Stimulated activated CD4-positive, alpha-beta T cell treated with anti-CD3 and anti-CD28 coated beads, Interleukin-2, amount 100 ng/mL, for 4 hours (primary cell): ENCODE measurements around the gene MOB3A.
A peak's percentile ranks its signal among the peaks of the same experiment; 100 is the strongest.
"Not testable (repeated sequence)": the region's sequence is repeated elsewhere in the genome, so short reads cannot be mapped to it uniquely, and the experiment has no call there.

Experiments used
- DNase-seq: peaks from one replicate; pipeline ENCODE4 v3.0.0-alpha.2; 2020; ENCODE audit warnings: low read depth

The MOB3A gene

GRCh38 chr19:2096034-2096479 is at the start of gene MOB3A:
MOB3A (minus strand) TSS chr19:2096326; CDS start chr19:2078560, 17,766 bp downstream.
- peak; percentile 79 for DNase-seq

- DNase-seq = no peak
Measured at GRCh38 chr19:2145831-2146241, 49.7 kb upstream of the MOB3A start.

- DNase-seq = no peak
Measured at GRCh38 chr19:2144190-2144589, 48.1 kb upstream of the MOB3A start.

- DNase-seq = no peak
Measured at GRCh38 chr19:2142173-2142829, 46.2 kb upstream of the MOB3A start.

GRCh38 chr19:2140138-2140569 is 44.0 kb upstream of the MOB3A start:
- no peak for DNase-seq

- DNase-seq = no peak
Measured at GRCh38 chr19:2139385-2140137, 43.4 kb upstream of the MOB3A start.

GRCh38 chr19:2138061-2138728 is 42.1 kb upstream of the MOB3A start:
- DNase-seq = no peak

GRCh38 chr19:2136796-2137195 is 40.7 kb upstream of the MOB3A start:
- DNase-seq = no peak

- DNase-seq = no peak
Measured at GRCh38 chr19:2135474-2136402, 39.6 kb upstream of the MOB3A start.

- DNase-seq = no peak
Measured at GRCh38 chr19:2132731-2133490, 36.8 kb upstream of the MOB3A start.

GRCh38 chr19:2132191-2132590 is 36.1 kb upstream of the MOB3A start:
- DNase-seq = no peak

GRCh38 chr19:2131012-2131975 is 35.2 kb upstream of the MOB3A start:
- DNase-seq = not testable (repeated sequence)

GRCh38 chr19:2129892-2130770 is 34.0 kb upstream of the MOB3A start:
- DNase-seq = no peak

GRCh38 chr19:2129486-2129885 is 33.4 kb upstream of the MOB3A start:
- no peak for DNase-seq

- no peak for DNase-seq
Measured at GRCh38 chr19:2129022-2129421, 32.9 kb upstream of the MOB3A start.

- not testable (repeated sequence) for DNase-seq
Measured at GRCh38 chr19:2128252-2128651, 32.1 kb upstream of the MOB3A start.

GRCh38 chr19:2127758-2128157 is 31.6 kb upstream of the MOB3A start:
- no peak for DNase-seq

- DNase-seq = no peak
Measured at GRCh38 chr19:2126879-2127518, 30.9 kb upstream of the MOB3A start.
